GM19023 (cell line): ENCODE data around the gene PCNX1.

Source experiments
- ATAC-seq: cut with Tn5 transposase; IDR thresholded peaks from one replicate; pipeline ENCODE4 v1.9.1; 2021; ENCODE audit warnings: mild to moderate bottlenecking, moderate library complexity; ENCODE audit not compliant: unreplicated experiment

PCNX1 gene

GRCh38 chr14:70888681-70889175 is 18.5 kb upstream of the PCNX1 start:
- no peak for ATAC-seq

- ATAC-seq: no peak
These were observed 17.7 kb upstream of the PCNX1 start for GRCh38 chr14:70889555-70889954.

- no peak for ATAC-seq
These were observed 16.2 kb upstream of the PCNX1 start for GRCh38 chr14:70890826-70891659.

GRCh38 chr14:70891737-70892136 is 15.5 kb upstream of the PCNX1 start:
- no peak for ATAC-seq

GRCh38 chr14:70893062-70893845 is 14.0 kb upstream of the PCNX1 start:
- ATAC-seq: no peak

GRCh38 chr14:70893858-70894291 is 13.4 kb upstream of the PCNX1 start:
- no peak for ATAC-seq

- no peak for ATAC-seq
These were observed 12.4 kb upstream of the PCNX1 start for GRCh38 chr14:70894868-70895267.

GRCh38 chr14:70896317-70896716 is 10.9 kb upstream of the PCNX1 start:
- no peak for ATAC-seq

GRCh38 chr14:70896981-70897380 is 10.3 kb upstream of the PCNX1 start:
- no peak for ATAC-seq

GRCh38 chr14:70897464-70897863 is 9.8 kb upstream of the PCNX1 start:
- ATAC-seq: no peak

GRCh38 chr14:70898111-70898745 is 9.0 kb upstream of the PCNX1 start:
- no peak for ATAC-seq

- no peak for ATAC-seq
These were observed 6.0 kb upstream of the PCNX1 start for GRCh38 chr14:70901269-70901668.

- no peak for ATAC-seq
These were observed 5.1 kb upstream of the PCNX1 start for GRCh38 chr14:70902184-70902583.

- no peak for ATAC-seq
These were observed 2.9 kb upstream of the PCNX1 start for GRCh38 chr14:70904373-70904772.

- no peak for ATAC-seq
These were observed 2.0 kb upstream of the PCNX1 start for GRCh38 chr14:70905301-70905700.

- peak; percentile 1 for ATAC-seq
These were observed 475 bp upstream of the PCNX1 start for GRCh38 chr14:70906793-70907175.

- ATAC-seq: peak; percentile 20
These were observed 1.0 kb downstream of the PCNX1 start for GRCh38 chr14:70907996-70908934.

GRCh38 chr14:70908935-70909641 is 1.8 kb downstream of the PCNX1 start:
- ATAC-seq: no peak

- no peak for ATAC-seq
These were observed 2.7 kb downstream of the PCNX1 start for GRCh38 chr14:70909733-70910614.
